H9 (cell line): ENCODE measurements around the gene GLS. TPM values are rescaled to one million over a fixed set of nuclear protein-coding genes. Genes with fewer than 3 reads are reported as not detected.

Experiments
- DNase-seq: peaks from one replicate; pipeline ENCODE4 v3.0.0-alpha.2; 2017
- H2AFZ ChIP-seq: one replicate; pipeline ENCODE4 v1.6.1; 2013; ENCODE audit warnings: mild to moderate bottlenecking, low read length, control low read depth, moderate library complexity
- H2AK5ac ChIP-seq: 2 replicates; pipeline ENCODE4 v1.6.1; 2013; ENCODE audit warnings: low read length, control low read depth, mixed read lengths; ENCODE audit not compliant: insufficient read length
- H2BK120ac ChIP-seq: one replicate; pipeline ENCODE4 v1.6.1; 2013; ENCODE audit warnings: low read depth, mild to moderate bottlenecking, low read length, control low read depth, inconsistent platforms; ENCODE audit not compliant: poor library complexity, severe bottlenecking
- H2BK12ac ChIP-seq: 2 replicates; pipeline ENCODE4 v1.6.1; 2013; ENCODE audit warnings: low read length, control low read depth, mixed read lengths, low read depth; ENCODE audit not compliant: insufficient read length
- H2BK15ac ChIP-seq: 2 replicates; pipeline ENCODE4 v1.6.1; 2013; ENCODE audit warnings: low read depth, low read length, control low read depth
- H2BK20ac ChIP-seq: one replicate; pipeline ENCODE4 v1.6.1; 2013; ENCODE audit warnings: low read depth, mild to moderate bottlenecking, low read length, control low read depth, inconsistent platforms; ENCODE audit not compliant: poor library complexity, severe bottlenecking
- H2BK5ac ChIP-seq: 2 replicates; pipeline ENCODE4 v1.6.1; 2013; ENCODE audit warnings: low read length, control low read depth, mixed read lengths; ENCODE audit not compliant: insufficient read length
- H3K14ac ChIP-seq: 2 replicates; pipeline ENCODE4 v1.6.1; 2013; ENCODE audit warnings: low read length, control low read depth; ENCODE audit not compliant: insufficient read depth
- H3K18ac ChIP-seq: 2 replicates; pipeline ENCODE4 v1.6.1; 2013; ENCODE audit warnings: low read depth, mild to moderate bottlenecking, mixed read lengths, low read length, control low read depth; ENCODE audit not compliant: insufficient read length
- H3K23ac ChIP-seq: 2 replicates; pipeline ENCODE4 v1.6.1; 2013; ENCODE audit warnings: low read length, control low read depth, mixed read lengths, low read depth; ENCODE audit not compliant: insufficient read length
- H3K23me2 ChIP-seq: 2 replicates; pipeline ENCODE4 v1.6.1; 2013; ENCODE audit warnings: low read depth, mild to moderate bottlenecking, mixed read lengths, low read length, control low read depth; ENCODE audit not compliant: insufficient read length, poor library complexity, severe bottlenecking
- H3K27ac ChIP-seq: 2 replicates; pipeline ENCODE4 v1.5.1; 2013; ENCODE audit warnings: low read length, control low read depth, mixed read lengths, low read depth; ENCODE audit not compliant: insufficient read length
- H3K27me3 ChIP-seq: 2 replicates; pipeline ENCODE4 v1.6.1; 2013; ENCODE audit warnings: low read length, control low read depth, inconsistent platforms; ENCODE audit not compliant: insufficient read depth
- H3K4ac ChIP-seq: 2 replicates; pipeline ENCODE4 v1.6.1; 2013; ENCODE audit warnings: low read depth, mild to moderate bottlenecking, control low read depth, inconsistent platforms, low read length, moderate library complexity
- H3K4me1 ChIP-seq: 2 replicates; pipeline ENCODE4 v1.6.1; 2013; ENCODE audit warnings: low read length, control low read depth, inconsistent platforms; ENCODE audit not compliant: insufficient read depth
- H3K4me2 ChIP-seq: 2 replicates; pipeline ENCODE4 v1.6.1; 2013; ENCODE audit warnings: low read length, control low read depth, mixed read lengths; ENCODE audit not compliant: insufficient read length, insufficient read depth
- H3K56ac ChIP-seq: 2 replicates; pipeline ENCODE4 v1.6.1; 2013; ENCODE audit warnings: low read depth, mild to moderate bottlenecking, mixed read lengths, low read length, control low read depth; ENCODE audit not compliant: insufficient read length
- H3K79me1 ChIP-seq: 2 replicates; pipeline ENCODE4 v1.6.1; 2013; ENCODE audit warnings: low read depth, mild to moderate bottlenecking, moderate library complexity, low read length, control low read depth, inconsistent platforms; ENCODE audit not compliant: insufficient read depth, poor library complexity, severe bottlenecking
- H3K79me2 ChIP-seq: 2 replicates; pipeline ENCODE4 v1.6.1; 2013; ENCODE audit warnings: low read length, control low read depth, inconsistent platforms; ENCODE audit not compliant: insufficient read depth
- H3K9ac ChIP-seq: 2 replicates; pipeline ENCODE4 v1.6.1; 2013; ENCODE audit warnings: low read length, control low read depth, mixed read lengths; ENCODE audit not compliant: insufficient read length; ENCODE audit errors: extremely low read depth
- H3K9me3 ChIP-seq: one replicate; pipeline ENCODE4 v1.6.1; 2013; ENCODE audit warnings: low read depth, low read length, inconsistent platforms; ENCODE audit not compliant: control insufficient read depth
- H3T11ph ChIP-seq: one replicate; pipeline ENCODE4 v1.6.1; 2013; ENCODE audit warnings: mild to moderate bottlenecking, low read length, control low read depth, inconsistent platforms
- H4K20me1 ChIP-seq: one replicate; pipeline ENCODE4 v1.6.1; 2013; ENCODE audit not compliant: control insufficient read depth, insufficient read length, insufficient read depth
- H4K5ac ChIP-seq: 2 replicates; pipeline ENCODE4 v1.6.1; 2013; ENCODE audit warnings: low read depth, mild to moderate bottlenecking, mixed read lengths, low read length, control low read depth; ENCODE audit not compliant: insufficient read length
- H4K8ac ChIP-seq: replicated peaks from 2 replicates; pipeline ENCODE4 v1.6.1; 2013; ENCODE audit warnings: low read length, control low read depth, mixed read lengths, low read depth; ENCODE audit not compliant: insufficient read length
- H4K91ac ChIP-seq: 2 replicates; pipeline ENCODE4 v1.6.1; 2013; ENCODE audit warnings: low read depth, mild to moderate bottlenecking, moderate library complexity, mixed read lengths, low read length, control low read depth; ENCODE audit not compliant: insufficient read length
- H3K27ac Mint-ChIP-seq, 3 experiments: 2 replicates in 2 of 3; 3 replicates in 1 of 3; pipeline ENCODE4 v1.8.0; 2020 to 2021; ENCODE audit warnings: mixed read lengths in 3 of 3, mild to moderate bottlenecking in 1 of 3, moderate library complexity in 1 of 3
- H3K27me3 Mint-ChIP-seq: 2 replicates; pipeline ENCODE4 v1.8.0; 2021; ENCODE audit warnings: low read depth, mild to moderate bottlenecking, moderate library complexity, mixed read lengths
- H3K36me3 Mint-ChIP-seq, 3 experiments: 2 replicates in 2 of 3; 3 replicates in 1 of 3; pipeline ENCODE4 v1.8.0; 2020 to 2021; ENCODE audit warnings: low read depth in 3 of 3, mixed read lengths in 3 of 3; ENCODE audit not compliant: insufficient read depth in 1 of 3
- H3K4me1 Mint-ChIP-seq, 2 experiments: 2 replicates each; pipeline ENCODE4 v1.8.0; 2020; ENCODE audit warnings: mixed read lengths in 2 of 2
- H3K4me3 Mint-ChIP-seq, 2 experiments: 2 replicates in 1 of 2; 3 replicates in 1 of 2; pipeline ENCODE4 v1.8.0; 2020 to 2021; ENCODE audit warnings: mild to moderate bottlenecking in 2 of 2, mixed read lengths in 2 of 2, moderate library complexity in 1 of 2
- H3K9me3 Mint-ChIP-seq, 2 experiments: 2 replicates in 1 of 2; 3 replicates in 1 of 2; pipeline ENCODE4 v1.8.0; 2020; ENCODE audit warnings: mild to moderate bottlenecking in 2 of 2, mixed read lengths in 2 of 2, moderate library complexity in 1 of 2
- total RNA-seq: library from RNA; stranded (reverse); gene quantifications from 2 replicates; pipeline ENCODE4 v1.2.1, GENCODE V29; 2021
- TF ChIP-seq, protein P1 (sequence below): fragments of 200-600 bp; sonication (generic); conservative IDR thresholded peaks from 3 replicates; pipeline ENCODE4 v1.8.0; 2021; ENCODE audit warnings: antibody characterized with exemption, mild to moderate bottlenecking

GLS gene
- total RNA-seq, 1 experiment from 2014 or later = 69.3 TPM

DNA sequence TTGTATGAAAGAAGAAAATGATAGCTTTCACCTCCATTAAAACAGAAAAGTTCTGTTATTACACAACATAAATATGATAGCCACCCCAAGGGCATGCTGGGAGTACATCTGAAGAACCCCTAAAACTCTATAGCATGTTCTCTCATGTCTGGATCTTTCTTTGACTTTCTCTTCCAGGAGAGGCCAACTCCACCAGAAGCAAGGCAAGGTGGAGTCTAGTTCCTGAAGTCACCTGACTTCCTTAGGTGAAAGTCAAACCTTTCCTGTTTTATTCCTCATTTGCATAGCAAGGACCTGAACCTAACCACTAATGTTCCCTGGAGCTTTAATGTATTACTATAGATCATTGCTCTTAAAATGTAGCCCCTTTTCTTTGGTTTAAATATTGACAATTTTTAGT is 127.7 kb downstream of the GLS start:
- H3K36me3 Mint-ChIP-seq = peaks cover 26 to 69% (median 53%) of the 10 kb centered on the region in 3 experiments
- H3T11ph ChIP-seq = no peak overlapping the region
- H2BK20ac ChIP-seq = no peak overlapping the region
- H3K27ac ChIP-seq = no peak overlapping the region
- H3K9me3 Mint-ChIP-seq = no peaks in the 10 kb centered on the region; a peak in 1 of 5 replicates
- no peak overlapping the region for H2AK5ac ChIP-seq
- H4K8ac ChIP-seq = no peak overlapping the region
- H3K27me3 ChIP-seq = no peaks in the 10 kb centered on the region
- H2BK120ac ChIP-seq = no peak overlapping the region
- no peaks in the 10 kb centered on the region for H3K79me1 ChIP-seq
- no peak for DNase-seq
- no peak overlapping the region for H4K91ac ChIP-seq
- H4K20me1 ChIP-seq = no peaks in the 10 kb centered on the region
- H3K18ac ChIP-seq = no peak overlapping the region
- H4K5ac ChIP-seq = no peak overlapping the region
- H3K27ac Mint-ChIP-seq = no peak overlapping the region
- H3K79me2 ChIP-seq = peaks cover 2% of the 10 kb centered on the region; the same call in 1 of the 2 replicates
- no peaks in the 10 kb centered on the region for H3K9me3 ChIP-seq
- H3K4me1 ChIP-seq = no peaks in the 10 kb centered on the region
- H3K9ac ChIP-seq = no peak overlapping the region
- no peak overlapping the region for H2BK15ac ChIP-seq
- H3K4me1 Mint-ChIP-seq = no peaks in the 10 kb centered on the region
- TF ChIP-seq, protein P1, sequence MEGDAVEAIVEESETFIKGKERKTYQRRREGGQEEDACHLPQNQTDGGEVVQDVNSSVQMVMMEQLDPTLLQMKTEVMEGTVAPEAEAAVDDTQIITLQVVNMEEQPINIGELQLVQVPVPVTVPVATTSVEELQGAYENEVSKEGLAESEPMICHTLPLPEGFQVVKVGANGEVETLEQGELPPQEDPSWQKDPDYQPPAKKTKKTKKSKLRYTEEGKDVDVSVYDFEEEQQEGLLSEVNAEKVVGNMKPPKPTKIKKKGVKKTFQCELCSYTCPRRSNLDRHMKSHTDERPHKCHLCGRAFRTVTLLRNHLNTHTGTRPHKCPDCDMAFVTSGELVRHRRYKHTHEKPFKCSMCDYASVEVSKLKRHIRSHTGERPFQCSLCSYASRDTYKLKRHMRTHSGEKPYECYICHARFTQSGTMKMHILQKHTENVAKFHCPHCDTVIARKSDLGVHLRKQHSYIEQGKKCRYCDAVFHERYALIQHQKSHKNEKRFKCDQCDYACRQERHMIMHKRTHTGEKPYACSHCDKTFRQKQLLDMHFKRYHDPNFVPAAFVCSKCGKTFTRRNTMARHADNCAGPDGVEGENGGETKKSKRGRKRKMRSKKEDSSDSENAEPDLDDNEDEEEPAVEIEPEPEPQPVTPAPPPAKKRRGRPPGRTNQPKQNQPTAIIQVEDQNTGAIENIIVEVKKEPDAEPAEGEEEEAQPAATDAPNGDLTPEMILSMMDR = no peak
- H3K4me3 Mint-ChIP-seq = no peak overlapping the region
- H2AFZ ChIP-seq = no peak overlapping the region
- no peak overlapping the region for H3K4me2 ChIP-seq
- H3K56ac ChIP-seq = no peak overlapping the region
- H3K23ac ChIP-seq = no peak overlapping the region
- H3K27me3 Mint-ChIP-seq = no peaks in the 10 kb centered on the region
- no peak overlapping the region for H2BK5ac ChIP-seq
- no peak overlapping the region for H3K14ac ChIP-seq
- H2BK12ac ChIP-seq = no peak overlapping the region
- H3K23me2 ChIP-seq = peaks cover under 1% of the 10 kb centered on the region
- H3K4ac ChIP-seq = no peak overlapping the region
